Right lobe of liver (tissue), 6 donors: ENCODE measurements around the gene RIPK4. TPM values are rescaled to one million over a fixed set of nuclear protein-coding genes. Genes with fewer than 3 reads are reported as not detected.
A peak's percentile ranks its signal among the peaks of the same experiment; 100 is the strongest.

Source experiments
- ATAC-seq, 4 donors: fragments of 200-7000 bp; cut with Tn5 transposase; one replicate each; pipeline ENCODE4 v1.9.1; 2020; ENCODE audit warnings: mild to moderate bottlenecking in 4 of 4, moderate library complexity in 4 of 4
- DNase-seq, 3 donors: peaks; one replicate each; pipeline ENCODE4 v3.0.0-alpha.2; 2020
- H3K27ac ChIP-seq, 3 donors: fragments of 200-600 bp; one replicate each; pipeline ENCODE4 v1.8.0; 2022
- H3K27me3 ChIP-seq, 2 donors: fragments of 200-600 bp; one replicate each; pipeline ENCODE4 v1.8.0; 2022
- H3K36me3 ChIP-seq, 4 donors: fragments of 200-600 bp; sonication (generic) in 1 of 4; one replicate each; pipeline versions ENCODE4 v1.5.1 to v1.8.0; 2017 to 2022; ENCODE audit warnings: control low read depth in 1 of 4
- H3K4me1 ChIP-seq, 4 donors: fragments of 200-600 bp; sonication (generic) in 1 of 4; one replicate each; pipeline versions ENCODE4 v1.5.1 to v1.8.0; 2017 to 2022; ENCODE audit warnings: control low read depth in 1 of 4
- H3K4me3 ChIP-seq, 3 donors: fragments of 200-600 bp; one replicate each; pipeline ENCODE4 v1.8.0; 2022
- H3K9me3 ChIP-seq, 4 donors: fragments of 200-600 bp; sonication (generic) in 1 of 4; one replicate each; pipeline versions ENCODE4 v1.5.1 to v1.8.0; 2017 to 2022; ENCODE audit warnings: control low read depth in 1 of 4
- POLR2A ChIP-seq: fragments of 450-650 bp; IDR thresholded peaks from one replicate; pipeline ENCODE4 v1.6.1; 2017; ENCODE audit warnings: antibody characterized with exemption, mild to moderate bottlenecking
- WGBS: methylation state at CpG from one replicate; pipeline ENCODE4 v1.1.6; 2018; ENCODE audit warnings: low coverage, low lambda C conversion rate; ENCODE audit not compliant: insufficient coverage; ENCODE audit errors: missing lambda C conversion rate; 5-methylcytosine and 5-hydroxymethylcytosine counted together
- intact Hi-C, 2 donors: fragments of 100-400 bp; cut with DNase I; formaldehyde crosslinking; loops; one replicate each; pipeline versions ENCODE4 v1.11.2 to v1.14.1; 2022
- total RNA-seq, 6 experiments: library from RNA; depleted of rRNA in 2 of 6; stranded (reverse); fragments of >200 nt in 2 of 6; fragmentation: NEBNext Ultra II Directional in 3 of 6; extraction: Animal tissue kit (Norgen Biotek cat#: 25700) in 3 of 6; gene quantifications; one replicate each; pipeline versions ENCODE4 v1.1.0 to v1.2.4, GENCODE V29; 2016 to 2023
- TF ChIP-seq, protein P1 (sequence below), 4 donors: fragments of 200-600 bp in 3 of 4; fragments of 450-650 bp in 1 of 4; IDR thresholded peaks; one replicate each; pipeline versions ENCODE4 v1.5.1 to v1.8.0; 2016 to 2022; ENCODE audit warnings: antibody characterized with exemption in 4 of 4, mild to moderate bottlenecking in 2 of 4
- donor health status: DM: no; HTN: yes; CAD: no.
- donor health status: DM: no; HTN: no; CAD: no.
- donor health status: DM: no; HTN: no; CAD: no.
- donor health status: DM: no; HTN: yes; CAD: no.
- donor health status: DM: no; HTN: yes; CAD: no.

Gene RIPK4
- total RNA-seq, 6 experiments from 2014 or later: 6.7 to 18.7 (median 12.7) TPM

DNA sequence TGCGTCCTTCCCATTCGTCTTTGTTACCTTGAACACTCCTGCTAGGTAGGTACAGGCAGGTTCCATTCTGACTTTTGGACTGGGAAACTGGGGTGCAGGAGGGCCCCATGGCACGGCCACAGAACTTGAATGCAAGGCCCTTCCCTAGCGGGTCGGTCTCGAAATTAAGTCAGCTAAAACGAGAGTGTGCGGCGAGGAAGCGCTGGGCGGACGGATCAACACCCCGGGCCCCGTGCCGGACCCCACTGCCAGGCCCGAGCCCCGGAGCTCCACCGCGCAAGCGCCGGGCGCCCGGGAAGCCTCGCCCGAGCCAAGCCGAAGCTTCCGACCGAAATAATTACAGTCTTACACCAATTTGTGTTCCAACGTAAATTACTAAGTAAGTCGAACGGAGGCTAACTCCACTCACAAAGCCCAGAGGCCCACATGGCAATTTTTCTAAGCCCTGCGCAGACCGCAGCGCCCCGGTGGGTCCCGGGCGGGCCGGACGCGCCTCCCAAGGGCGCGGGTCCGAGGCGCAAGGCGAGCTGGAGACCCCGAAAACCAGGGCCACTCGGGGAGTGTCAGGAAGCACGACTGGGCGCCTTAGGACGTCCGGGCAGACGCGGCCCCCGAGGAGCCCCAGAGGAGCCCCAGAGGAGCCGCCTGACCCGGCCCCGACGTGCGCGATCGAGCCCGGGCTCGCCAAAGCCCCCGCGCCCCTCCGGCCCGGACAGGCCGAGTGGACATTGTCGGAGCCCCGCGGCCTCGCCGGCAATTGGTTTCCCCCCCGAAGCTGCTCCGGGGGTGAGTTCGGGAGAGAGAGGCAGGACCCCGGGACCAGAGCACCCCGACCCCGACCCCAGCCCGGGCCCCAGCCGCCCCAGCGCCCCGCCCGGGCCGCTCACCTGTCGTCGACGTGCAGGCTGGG lies 624 bp downstream of the RIPK4 start:
- H3K36me3 ChIP-seq: no peaks in the 10 kb centered on the region
- ATAC-seq: peak in 1 of 4 donors; percentile 5
- H3K4me3 ChIP-seq: peak overlapping the region; percentile 65 to 94 (median 84)
- H3K27me3 ChIP-seq: no peaks in the 10 kb centered on the region
- H3K9me3 ChIP-seq: no peaks in the 10 kb centered on the region
- TF ChIP-seq, protein P1, sequence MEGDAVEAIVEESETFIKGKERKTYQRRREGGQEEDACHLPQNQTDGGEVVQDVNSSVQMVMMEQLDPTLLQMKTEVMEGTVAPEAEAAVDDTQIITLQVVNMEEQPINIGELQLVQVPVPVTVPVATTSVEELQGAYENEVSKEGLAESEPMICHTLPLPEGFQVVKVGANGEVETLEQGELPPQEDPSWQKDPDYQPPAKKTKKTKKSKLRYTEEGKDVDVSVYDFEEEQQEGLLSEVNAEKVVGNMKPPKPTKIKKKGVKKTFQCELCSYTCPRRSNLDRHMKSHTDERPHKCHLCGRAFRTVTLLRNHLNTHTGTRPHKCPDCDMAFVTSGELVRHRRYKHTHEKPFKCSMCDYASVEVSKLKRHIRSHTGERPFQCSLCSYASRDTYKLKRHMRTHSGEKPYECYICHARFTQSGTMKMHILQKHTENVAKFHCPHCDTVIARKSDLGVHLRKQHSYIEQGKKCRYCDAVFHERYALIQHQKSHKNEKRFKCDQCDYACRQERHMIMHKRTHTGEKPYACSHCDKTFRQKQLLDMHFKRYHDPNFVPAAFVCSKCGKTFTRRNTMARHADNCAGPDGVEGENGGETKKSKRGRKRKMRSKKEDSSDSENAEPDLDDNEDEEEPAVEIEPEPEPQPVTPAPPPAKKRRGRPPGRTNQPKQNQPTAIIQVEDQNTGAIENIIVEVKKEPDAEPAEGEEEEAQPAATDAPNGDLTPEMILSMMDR (IDR thresholded peaks at IDR 0.05): no peak
- TF ChIP-seq POLR2A: no peak
- DNase-seq: peak in 1 of 3 donors; percentile 46
- intact Hi-C loops: no loop called here
- 10% methylated on average over 25 of the region's 88 CpGs for WGBS
- peaks cover 0 to 58% (median 23%) of the 10 kb centered on the region in 4 donors for H3K4me1 ChIP-seq
- peak overlapping the region; percentile 93 to 96 (median 93) for H3K27ac ChIP-seq

GRCh38 chr21:41765420-41765821 lies 1.4 kb downstream of the RIPK4 start:
- no peaks in the 10 kb centered on the region for H3K9me3 ChIP-seq
- peak in 1 of 4 donors; percentile 11 for ATAC-seq
- peaks cover 0 to 66% (median 27%) of the 10 kb centered on the region in 4 donors for H3K4me1 ChIP-seq
- no peak for DNase-seq
- H3K4me3 ChIP-seq: peak overlapping the region; percentile 65 to 94 (median 84)
- H3K36me3 ChIP-seq: no peaks in the 10 kb centered on the region
- intact Hi-C loops: no loop called here
- 26% methylated on average over 10 of the region's 11 CpGs for WGBS
- H3K27ac ChIP-seq: peak overlapping the region; percentile 93 to 96 (median 93)
- TF ChIP-seq, protein P1 (IDR thresholded peaks at IDR 0.05): no peak
- peak; percentile 24 for TF ChIP-seq POLR2A
- no peaks in the 10 kb centered on the region for H3K27me3 ChIP-seq

- TF ChIP-seq, protein P1 (IDR thresholded peaks at IDR 0.05): no peak
- TF ChIP-seq POLR2A: no peak
- no peaks in the 10 kb centered on the region for H3K36me3 ChIP-seq
- no peaks in the 10 kb centered on the region for H3K27me3 ChIP-seq
- H3K27ac ChIP-seq: peak overlapping the region; percentile 93 to 96 (median 93)
- ATAC-seq (peak; percentile 30 to 51 (median 36)), DNase-seq (peak in 2 of 3 donors; percentile 72 to 80)
- H3K9me3 ChIP-seq: no peaks in the 10 kb centered on the region
- H3K4me3 ChIP-seq: peak overlapping the region; percentile 65 to 94 (median 84)
- 49% methylated on average over 7 of the region's 7 CpGs for WGBS
- intact Hi-C loops: no loop called here
- peaks cover 0 to 73% (median 29%) of the 10 kb centered on the region in 4 donors for H3K4me1 ChIP-seq
These were observed 2.1 kb downstream of the RIPK4 start for GRCh38 chr21:41764558-41765419.

DNA sequence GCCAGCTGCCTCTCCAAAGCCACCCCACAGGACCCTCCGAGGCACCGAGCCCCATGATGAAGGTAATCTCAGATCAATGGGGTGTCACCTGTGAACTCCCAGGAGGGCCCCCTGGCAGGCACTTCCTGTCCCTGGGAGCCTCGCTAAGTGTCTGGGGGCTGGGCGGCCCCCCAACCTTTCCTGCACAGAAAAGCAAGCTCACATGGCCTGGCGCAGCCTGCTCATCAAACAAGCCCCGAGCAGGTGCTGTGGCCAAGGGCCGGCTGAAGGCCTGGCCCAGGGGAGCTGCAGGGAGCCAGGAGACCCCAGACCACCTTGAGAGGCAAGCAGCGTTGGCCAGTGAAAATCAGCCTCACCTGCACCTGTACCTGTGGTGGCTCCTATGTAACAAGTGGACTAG lies 2.9 kb downstream of the RIPK4 start:
- H3K9me3 ChIP-seq: no peaks in the 10 kb centered on the region
- WGBS: no CpG with 5 or more reads among the region's 8 CpGs
- no peak for ATAC-seq
- TF ChIP-seq POLR2A: no peak
- TF ChIP-seq, protein P1 (IDR thresholded peaks at IDR 0.05): no peak
- H3K4me1 ChIP-seq: peaks cover 0 to 74% (median 33%) of the 10 kb centered on the region in 4 donors
- no peak for DNase-seq
- no peak overlapping the region for H3K4me3 ChIP-seq
- no peaks in the 10 kb centered on the region for H3K27me3 ChIP-seq
- intact Hi-C loops: no loop called here
- H3K27ac ChIP-seq: peak overlapping the region in 1 of 3 donors; percentile 96
- H3K36me3 ChIP-seq: no peaks in the 10 kb centered on the region
